ENCODE data around the gene DRC3. TPM values are rescaled to one million over a fixed set of nuclear protein-coding genes. Genes with fewer than 3 reads are reported as not detected.
"Not testable (repeated sequence)": the region's sequence is repeated elsewhere in the genome, so short reads cannot be mapped to it uniquely, and the experiment has no call there.

The DRC3 gene
- not detected for total RNA-seq

GRCh38 chr17:17972126-17972951 lies at the start of gene DRC3, which contains the start of gene TOM1L2:
TSS of gene DRC3 (plus strand) at chr17:17972862. CDS start at chr17:17977599, 4,737 bp downstream.
TSS of gene TOM1L2 (minus strand) at chr17:17972400. CDS start at chr17:17972313, 87 bp downstream.
- DNase-seq, result peak; percentile 100

- DNase-seq, result no peak
These were observed 48.4 kb upstream of the DRC3 start for GRCh38 chr17:17924131-17924856.

GRCh38 chr17:17924857-17925250 lies 47.8 kb upstream of the DRC3 start:
- no peak for DNase-seq

- no peak for DNase-seq
These were observed 46.6 kb upstream of the DRC3 start for GRCh38 chr17:17926036-17926435.

- DNase-seq, result no peak
These were observed 45.7 kb upstream of the DRC3 start for GRCh38 chr17:17926840-17927449.

- DNase-seq, result no peak
These were observed 44.0 kb upstream of the DRC3 start for GRCh38 chr17:17928398-17929287.

- no peak for DNase-seq
These were observed 42.8 kb upstream of the DRC3 start for GRCh38 chr17:17929655-17930380.

GRCh38 chr17:17930674-17931073 lies 42.0 kb upstream of the DRC3 start:
- DNase-seq, result no peak

- DNase-seq, result no peak
These were observed 41.5 kb upstream of the DRC3 start for GRCh38 chr17:17931159-17931558.

- no peak for DNase-seq
These were observed 38.9 kb upstream of the DRC3 start for GRCh38 chr17:17933775-17934174.

GRCh38 chr17:17934214-17934613 lies 38.4 kb upstream of the DRC3 start:
- no peak for DNase-seq

- no peak for DNase-seq
These were observed 37.9 kb upstream of the DRC3 start for GRCh38 chr17:17934806-17935205.

- DNase-seq, result no peak
These were observed 37.1 kb upstream of the DRC3 start for GRCh38 chr17:17935321-17936271.

- no peak for DNase-seq
These were observed 35.3 kb upstream of the DRC3 start for GRCh38 chr17:17937201-17937853.

- DNase-seq, result no peak
These were observed 34.7 kb upstream of the DRC3 start for GRCh38 chr17:17937958-17938357.

- DNase-seq, result no peak
These were observed 34.1 kb upstream of the DRC3 start for GRCh38 chr17:17938388-17939107.

- not testable (repeated sequence) for DNase-seq
These were observed 32.7 kb upstream of the DRC3 start for GRCh38 chr17:17939941-17940340.

GRCh38 chr17:17940441-17940911 lies 32.2 kb upstream of the DRC3 start:
- DNase-seq, result no peak

GRCh38 chr17:17941015-17941414 lies 31.6 kb upstream of the DRC3 start:
- no peak for DNase-seq

Data from effector CD4-positive, alpha-beta T cell (primary cell).